ENCODE data around the gene CIBAR2.

Gene CIBAR2

GRCh38 chr16:85067426-85067825, 44.8 kb downstream of the CIBAR2 start:
- no peak for TF ChIP-seq CTCF (IDR thresholded peaks at IDR 0.05; ENCODE audit: low read depth, low read length, missing control alignments)
- in situ Hi-C loops (cut with HindIII; ENCODE audit: low sequenced_read_pairs): no loop called here
- H3K4me3 ChIP-seq (ENCODE audit: low read depth, low read length): no peak overlapping the region
- no peak for DNase-seq (ENCODE audit: low read depth)

DNA sequence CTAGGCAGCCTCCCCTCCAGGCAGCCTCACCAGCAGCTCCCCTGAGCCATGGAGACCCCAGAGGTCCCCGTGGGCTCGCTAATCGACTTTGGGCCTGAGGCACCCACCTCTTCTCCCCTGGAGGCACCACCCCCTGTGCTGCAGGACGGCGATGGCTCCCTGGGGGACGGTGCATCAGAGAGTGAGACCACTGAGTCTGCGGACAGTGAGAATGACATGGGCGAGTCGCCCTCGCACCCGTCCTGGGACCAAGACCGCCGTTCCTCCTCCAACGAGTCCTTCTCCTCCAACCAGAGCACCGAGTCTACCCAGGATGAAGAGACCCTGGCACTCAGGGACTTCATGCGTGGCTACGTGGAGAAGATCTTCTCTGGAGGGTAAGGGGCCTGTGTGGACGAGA, 45.2 kb downstream of the CIBAR2 start:
- no peak for TF ChIP-seq CTCF (IDR thresholded peaks at IDR 0.05; ENCODE audit: low read depth, low read length, missing control alignments)
- in situ Hi-C loops (cut with HindIII; ENCODE audit: low sequenced_read_pairs): no loop called here
- H3K4me3 ChIP-seq (ENCODE audit: low read depth, low read length): no peak overlapping the region
- DNase-seq (ENCODE audit: low read depth): no peak

- H3K4me3 ChIP-seq (ENCODE audit: low read depth, low read length): no peak overlapping the region
- no peak for TF ChIP-seq CTCF (IDR thresholded peaks at IDR 0.05; ENCODE audit: low read depth, low read length, missing control alignments)
- no peak for DNase-seq (ENCODE audit: low read depth)
- in situ Hi-C loops (cut with HindIII; ENCODE audit: low sequenced_read_pairs): no loop called here
Observed at GRCh38 chr16:85066346-85066885, 45.9 kb downstream of the CIBAR2 start.

DNA sequence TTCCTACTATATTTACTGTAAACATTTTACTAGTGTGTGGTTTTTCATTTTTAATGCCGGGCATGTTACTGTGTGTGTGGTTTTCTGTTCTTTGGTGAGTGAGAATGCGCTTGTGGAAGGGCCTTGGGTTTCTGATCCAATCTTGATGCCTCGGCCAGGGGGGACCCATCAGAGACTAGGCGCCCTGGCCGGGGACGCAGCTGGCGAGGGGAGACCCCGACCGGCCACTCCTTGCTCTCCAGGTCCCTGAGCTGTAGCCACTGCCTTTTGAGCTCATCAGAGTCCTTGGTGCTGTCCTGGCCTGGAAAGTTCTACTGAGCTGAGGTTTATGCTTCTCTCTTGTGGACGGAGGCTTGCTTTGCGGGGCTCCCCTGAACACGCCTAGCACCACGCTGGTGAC, 47.2 kb downstream of the CIBAR2 start:
- no peak overlapping the region for H3K4me3 ChIP-seq (ENCODE audit: low read depth, low read length)
- TF ChIP-seq CTCF (IDR thresholded peaks at IDR 0.05; ENCODE audit: low read depth, low read length, missing control alignments): no peak
- in situ Hi-C loops (cut with HindIII; ENCODE audit: low sequenced_read_pairs): no loop called here
- DNase-seq (ENCODE audit: low read depth): no peak

DNA sequence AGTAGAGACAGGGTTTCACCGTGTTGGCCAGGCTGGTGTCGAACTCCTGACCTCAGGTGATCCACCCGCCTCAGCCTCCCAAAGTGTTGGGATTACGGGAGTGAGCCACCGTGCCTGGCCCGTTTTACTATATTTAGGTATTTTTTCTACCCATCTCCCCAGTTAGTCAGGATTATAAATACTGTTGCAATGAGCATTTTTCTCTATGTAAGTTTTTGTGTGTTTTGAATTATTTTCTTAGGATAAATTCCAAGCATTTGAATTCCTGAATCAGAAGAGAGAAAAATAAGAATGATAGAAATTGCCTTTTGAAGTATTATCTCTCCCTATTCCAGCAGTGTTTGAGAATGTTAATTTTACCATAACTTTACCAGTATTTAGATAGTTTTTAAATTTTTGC, 48.1 kb downstream of the CIBAR2 start:
- H3K4me3 ChIP-seq (ENCODE audit: low read depth, low read length): no peak overlapping the region
- in situ Hi-C loops (cut with HindIII; ENCODE audit: low sequenced_read_pairs): no loop called here
- TF ChIP-seq CTCF (IDR thresholded peaks at IDR 0.05; ENCODE audit: low read depth, low read length, missing control alignments): no peak
- no peak for DNase-seq (ENCODE audit: low read depth)

- in situ Hi-C loops (cut with HindIII; ENCODE audit: low sequenced_read_pairs): no loop called here
- DNase-seq (ENCODE audit: low read depth): no peak
- H3K4me3 ChIP-seq (ENCODE audit: low read depth, low read length): no peak overlapping the region
- no peak for TF ChIP-seq CTCF (IDR thresholded peaks at IDR 0.05; ENCODE audit: low read depth, low read length, missing control alignments)
Observed at GRCh38 chr16:85062845-85063244, 49.4 kb downstream of the CIBAR2 start.

DNA sequence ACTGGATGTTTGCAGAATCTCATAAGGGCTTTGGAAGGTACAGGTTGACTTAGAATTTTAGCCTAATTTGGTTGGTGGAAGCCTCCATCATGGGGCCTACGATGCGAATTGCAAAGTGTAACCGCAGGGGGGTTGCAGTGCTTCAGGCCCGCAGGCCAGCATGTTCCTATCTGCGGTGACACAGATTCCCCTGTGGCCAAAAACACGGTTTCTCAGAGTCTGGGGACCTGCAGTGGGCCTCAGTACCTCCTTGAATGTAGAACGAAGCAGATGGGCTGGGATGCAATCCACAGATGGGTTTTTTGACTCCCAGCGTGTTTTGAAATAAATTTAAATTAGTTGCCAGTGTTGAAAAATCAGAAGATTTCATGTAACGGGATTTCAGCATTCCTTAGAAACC, 49.9 kb downstream of the CIBAR2 start:
- H3K4me3 ChIP-seq (ENCODE audit: low read depth, low read length): no peak overlapping the region
- DNase-seq (ENCODE audit: low read depth): no peak
- in situ Hi-C loops (cut with HindIII; ENCODE audit: low sequenced_read_pairs): no loop called here
- no peak for TF ChIP-seq CTCF (IDR thresholded peaks at IDR 0.05; ENCODE audit: low read depth, low read length, missing control alignments)
